ENCODE results near the gene MOV10. TPM values are rescaled to one million over a fixed set of nuclear protein-coding genes. Genes with fewer than 3 reads are reported as not detected.

The MOV10 gene
- total RNA-seq, 1 donor from 2014 or later = 85.1 TPM

- no peaks in the 10 kb centered on the region for H3K9me3 Mint-ChIP-seq (ENCODE audit: unreplicated experiment)
- DNase-seq (ENCODE audit: extremely low spot score, unreplicated experiment) = no peak
- TF ChIP-seq CTCF (IDR thresholded peaks at IDR 0.05) = no peak
- no peak overlapping the region for H3K4me3 Mint-ChIP-seq (ENCODE audit: unreplicated experiment)
- no peaks in the 10 kb centered on the region for H3K4me1 Mint-ChIP-seq (ENCODE audit: unreplicated experiment)
- H3K36me3 Mint-ChIP-seq (ENCODE audit: unreplicated experiment) = no peaks in the 10 kb centered on the region
- H3K27ac Mint-ChIP-seq (ENCODE audit: unreplicated experiment) = no peak overlapping the region
- H3K27me3 Mint-ChIP-seq (ENCODE audit: unreplicated experiment) = no peaks in the 10 kb centered on the region
Measured at GRCh38 chr1:112731451-112731850, 57.0 kb downstream of the MOV10 start.

- TF ChIP-seq CTCF (IDR thresholded peaks at IDR 0.05) = no peak
- Mint-ChIP-seq H3K27ac (ENCODE audit: unreplicated experiment) (no peak overlapping the region), H3K9me3 (ENCODE audit: unreplicated experiment) (peaks cover 4% of the 10 kb centered on the region), H3K4me1 (ENCODE audit: unreplicated experiment) (no peaks in the 10 kb centered on the region), H3K4me3 (ENCODE audit: unreplicated experiment) (no peak overlapping the region), H3K36me3 (ENCODE audit: unreplicated experiment) (no peaks in the 10 kb centered on the region), H3K27me3 (ENCODE audit: unreplicated experiment) (peaks cover 2% of the 10 kb centered on the region)
- no peak for DNase-seq (ENCODE audit: extremely low spot score, unreplicated experiment)
Measured at GRCh38 chr1:112735752-112736151, 61.3 kb downstream of the MOV10 start.

- no peak overlapping the region for H3K27ac Mint-ChIP-seq (ENCODE audit: unreplicated experiment)
- no peak for TF ChIP-seq CTCF (IDR thresholded peaks at IDR 0.05)
- no peak overlapping the region for H3K4me3 Mint-ChIP-seq (ENCODE audit: unreplicated experiment)
- no peaks in the 10 kb centered on the region for H3K4me1 Mint-ChIP-seq (ENCODE audit: unreplicated experiment)
- peaks cover 4% of the 10 kb centered on the region for H3K9me3 Mint-ChIP-seq (ENCODE audit: unreplicated experiment)
- H3K36me3 Mint-ChIP-seq (ENCODE audit: unreplicated experiment) = no peaks in the 10 kb centered on the region
- H3K27me3 Mint-ChIP-seq (ENCODE audit: unreplicated experiment) = peaks cover 2% of the 10 kb centered on the region
- DNase-seq (ENCODE audit: extremely low spot score, unreplicated experiment) = no peak
Measured at GRCh38 chr1:112737573-112737972, 63.1 kb downstream of the MOV10 start.

GRCh38 chr1:112743174-112744008, 68.9 kb downstream of the MOV10 start:
- H3K9me3 Mint-ChIP-seq (ENCODE audit: unreplicated experiment) = peaks cover 4% of the 10 kb centered on the region
- no peaks in the 10 kb centered on the region for H3K36me3 Mint-ChIP-seq (ENCODE audit: unreplicated experiment)
- peaks cover 15% of the 10 kb centered on the region for H3K27me3 Mint-ChIP-seq (ENCODE audit: unreplicated experiment)
- H3K27ac Mint-ChIP-seq (ENCODE audit: unreplicated experiment) = no peak overlapping the region
- H3K4me1 Mint-ChIP-seq (ENCODE audit: unreplicated experiment) = peaks cover 3% of the 10 kb centered on the region
- no peak for DNase-seq (ENCODE audit: extremely low spot score, unreplicated experiment)
- TF ChIP-seq CTCF (IDR thresholded peaks at IDR 0.05) = no peak
- H3K4me3 Mint-ChIP-seq (ENCODE audit: unreplicated experiment) = no peak overlapping the region

- Mint-ChIP-seq H3K27me3 (ENCODE audit: unreplicated experiment) (peaks cover 18% of the 10 kb centered on the region), H3K36me3 (ENCODE audit: unreplicated experiment) (no peaks in the 10 kb centered on the region), H3K4me1 (ENCODE audit: unreplicated experiment) (peaks cover 3% of the 10 kb centered on the region), H3K9me3 (ENCODE audit: unreplicated experiment) (peaks cover 4% of the 10 kb centered on the region), H3K27ac (ENCODE audit: unreplicated experiment) (no peak overlapping the region), H3K4me3 (ENCODE audit: unreplicated experiment) (peak overlapping the region; percentile 37)
- peak; percentile 37 for TF ChIP-seq CTCF (IDR thresholded peaks at IDR 0.05)
- no peak for DNase-seq (ENCODE audit: extremely low spot score, unreplicated experiment)
Measured at GRCh38 chr1:112744009-112744578, 69.6 kb downstream of the MOV10 start.

All from osteocyte (in vitro differentiated cells).